GM12865 (cell line): Measurements from ENCODE around the gene ASCL4.

ENCODE experiments used
- DNase-seq: peaks from one replicate; pipeline ENCODE4 v3.0.0; 2010; ENCODE audit warnings: low read depth
- H3K4me3 ChIP-seq: 2 replicates; pipeline ENCODE4 v1.5.1; 2011; ENCODE audit warnings: mild to moderate bottlenecking, low read depth, low read length, control low read depth
- CTCF ChIP-seq: IDR thresholded peaks from 2 replicates; pipeline ENCODE4 v1.5.1; 2011; ENCODE audit warnings: low read length, control low read depth, low read depth, inconsistent platforms; ENCODE audit not compliant: insufficient read depth; ENCODE audit errors: missing control alignments

The ASCL4 gene

GRCh38 chr12:107760809-107761501 lies 13.5 kb upstream of the ASCL4 start, which contains the start of gene PRDM4:
TSS of gene PRDM4 (minus strand) at chr12:107761137. CDS start at chr12:107760515, 622 bp downstream.
- TF ChIP-seq CTCF, result peak; percentile 70
- DNase-seq, result peak; percentile 96
- peak within 1 kb of the TSS; percentile 75 for H3K4me3 ChIP-seq

GRCh38 chr12:107761502-107761904 lies 13.0 kb upstream of the ASCL4 start:
- no peak for TF ChIP-seq CTCF
- peak overlapping the region; percentile 58 for H3K4me3 ChIP-seq
- no peak for DNase-seq

GRCh38 chr12:107762874-107763273 lies 11.6 kb upstream of the ASCL4 start:
- no peak for DNase-seq
- no peak for TF ChIP-seq CTCF
- H3K4me3 ChIP-seq, result no peak overlapping the region

GRCh38 chr12:107764626-107765025 lies 9.9 kb upstream of the ASCL4 start:
- no peak overlapping the region for H3K4me3 ChIP-seq
- no peak for DNase-seq
- TF ChIP-seq CTCF, result no peak

GRCh38 chr12:107765316-107765715 lies 9.2 kb upstream of the ASCL4 start:
- DNase-seq, result no peak
- no peak overlapping the region for H3K4me3 ChIP-seq
- no peak for TF ChIP-seq CTCF

- DNase-seq, result no peak
- TF ChIP-seq CTCF, result no peak
- H3K4me3 ChIP-seq, result no peak overlapping the region
Measured at GRCh38 chr12:107767466-107767865, 7.0 kb upstream of the ASCL4 start.
